ENCODE data around the gene PCDHGB3.

- peak; percentile 61 to 65 for TF ChIP-seq CTCF (conservative IDR thresholded peaks at IDR 0.05 in 1 of 2, IDR thresholded peaks at IDR 0.05 in 1 of 2; ENCODE audit: extremely low read depth in 1 of 2, insufficient read depth in 1 of 2, low read depth in 1 of 2, low read length in 2 of 2)
- TF ChIP-seq EZH2 (IDR thresholded peaks at IDR 0.05; ENCODE audit: borderline replicate concordance, low read length), result no peak
Measured at GRCh38 chr5:141373673-141374317, 3.8 kb downstream of the PCDHGB3 start, which contains the start of gene PCDHGA6.
